Measurements from ENCODE around the gene RNF43. TPM values are rescaled to one million over a fixed set of nuclear protein-coding genes. Genes with fewer than 3 reads are reported as not detected.
A peak's percentile ranks its signal among the peaks of the same experiment; 100 is the strongest.

Gene RNF43
- total RNA-seq, 1 experiment from 2014 or later: 42.2 TPM

DNA sequence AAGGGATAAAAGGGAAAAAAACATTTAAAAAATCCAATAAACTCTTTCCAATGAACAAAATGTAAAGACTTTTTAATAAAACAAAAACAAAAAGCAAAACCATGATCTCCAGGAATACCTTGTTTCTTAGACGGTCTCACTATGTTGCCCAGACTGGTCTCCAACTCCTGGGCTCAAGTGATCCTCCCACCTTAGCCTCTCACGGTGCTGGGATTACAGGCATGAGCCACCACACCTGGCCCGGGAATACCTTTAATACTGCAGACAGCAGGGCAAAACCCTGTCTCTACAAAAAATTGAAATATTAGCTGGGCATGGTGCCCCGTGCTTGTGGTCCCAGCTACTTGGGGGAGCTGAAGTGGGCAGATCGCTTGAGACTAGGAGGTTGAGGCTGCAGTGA lies 7.9 kb downstream of the RNF43 start:
- ChIA-PET POLR2A (interaction anchor here (1.2 kb wide), 1 partner anchor 9 kb away, joined by 3 read pairs; no protein-coding TSS in a partner anchor), CTCF (no interaction called here), RAD21 (ENCODE audit: low non-redundant PET in 1 of 2, low total read pairs in 2 of 2, uncharacterized antibody in 2 of 2, unreplicated experiment in 2 of 2) (no interaction called here)
- Histone ChIP-seq H3K27ac (ENCODE audit: low read depth, low read length) (no peak overlapping the region), H4K20me1 (ENCODE audit: insufficient read depth) (no peaks in the 10 kb centered on the region), H3K27me3 (ENCODE audit: insufficient read depth, low read length) (no peaks in the 10 kb centered on the region), H3K9me2 (ENCODE audit: insufficient read depth) (no peaks in the 10 kb centered on the region), H3K4me2 (ENCODE audit: low read length) (peak overlapping the region; percentile 20), H3K4me3 (replicated peaks in 1 of 2; ENCODE audit: low read depth in 1 of 2, low read length in 2 of 2) (no peak overlapping the region), H3K79me2 (ENCODE audit: insufficient read depth, low read length) (peaks cover 98% of the 10 kb centered on the region), H3K9ac (ENCODE audit: low read length) (no peak overlapping the region), H3K36me3 (ENCODE audit: control insufficient read depth in 1 of 2, insufficient read depth in 2 of 2, low read length in 2 of 2) (peaks cover 0 to 8% of the 10 kb centered on the region in 2 experiments; a peak in 2 of 4 replicates), H2AFZ (ENCODE audit: low read depth, low read length, poor library complexity, severe bottlenecking) (no peak overlapping the region), H3K4me1 (ENCODE audit: control insufficient read depth in 1 of 2, insufficient read depth in 2 of 2, low read length in 2 of 2) (peaks cover 71 to 97% of the 10 kb centered on the region in 2 experiments), H3K9me3 (ENCODE audit: control insufficient read depth in 1 of 2, insufficient read depth in 1 of 2, low read depth in 1 of 2, low read length in 2 of 2) (no peaks in the 10 kb centered on the region)
- intact Hi-C loops (cut with micrococcal nuclease): no loop called here
- TF ChIP-seq, protein P1, sequence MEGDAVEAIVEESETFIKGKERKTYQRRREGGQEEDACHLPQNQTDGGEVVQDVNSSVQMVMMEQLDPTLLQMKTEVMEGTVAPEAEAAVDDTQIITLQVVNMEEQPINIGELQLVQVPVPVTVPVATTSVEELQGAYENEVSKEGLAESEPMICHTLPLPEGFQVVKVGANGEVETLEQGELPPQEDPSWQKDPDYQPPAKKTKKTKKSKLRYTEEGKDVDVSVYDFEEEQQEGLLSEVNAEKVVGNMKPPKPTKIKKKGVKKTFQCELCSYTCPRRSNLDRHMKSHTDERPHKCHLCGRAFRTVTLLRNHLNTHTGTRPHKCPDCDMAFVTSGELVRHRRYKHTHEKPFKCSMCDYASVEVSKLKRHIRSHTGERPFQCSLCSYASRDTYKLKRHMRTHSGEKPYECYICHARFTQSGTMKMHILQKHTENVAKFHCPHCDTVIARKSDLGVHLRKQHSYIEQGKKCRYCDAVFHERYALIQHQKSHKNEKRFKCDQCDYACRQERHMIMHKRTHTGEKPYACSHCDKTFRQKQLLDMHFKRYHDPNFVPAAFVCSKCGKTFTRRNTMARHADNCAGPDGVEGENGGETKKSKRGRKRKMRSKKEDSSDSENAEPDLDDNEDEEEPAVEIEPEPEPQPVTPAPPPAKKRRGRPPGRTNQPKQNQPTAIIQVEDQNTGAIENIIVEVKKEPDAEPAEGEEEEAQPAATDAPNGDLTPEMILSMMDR (IDR thresholded peaks at IDR 0.05 in 2 of 3, conservative IDR thresholded peaks at IDR 0.05 in 1 of 3; ENCODE audit: borderline replicate concordance in 1 of 3, insufficient read depth in 1 of 3, low read depth in 2 of 3, low read length in 2 of 3): no peak
- TF ChIP-seq EZH2 (IDR thresholded peaks at IDR 0.05) (no peak), ELF1 (IDR thresholded peaks at IDR 0.05; ENCODE audit: borderline replicate concordance, low read depth) (no peak), YY1 (IDR thresholded peaks at IDR 0.05; ENCODE audit: extremely low read depth, insufficient replicate concordance, low read depth, low read length) (no peak), POLR2AphosphoS5 (IDR thresholded peaks at IDR 0.05; ENCODE audit: low read depth, low read length) (no peak), EZH2phosphoT487 (IDR thresholded peaks at IDR 0.05; ENCODE audit: borderline replicate concordance) (no peak), ZFX (IDR thresholded peaks at IDR 0.05) (no peak), SP1 (IDR thresholded peaks at IDR 0.05; ENCODE audit: low read depth) (no peak), CEBPB (IDR thresholded peaks at IDR 0.05; ENCODE audit: low read depth) (no peak)
- BruUV-seq (replicated peaks): no TSS peak
- DNase-seq (ENCODE audit: low read depth, low spot score) (no peak), ATAC-seq (no peak)
